IMR-90 (cell line): Measurements from ENCODE around the gene CALML3. TPM values are rescaled to one million over a fixed set of nuclear protein-coding genes. Genes with fewer than 3 reads are reported as not detected.

Experiments used
- ATAC-seq: fragments of 200-7000 bp; cut with Tn5 transposase; 2 replicates; pipeline ENCODE4 v1.9.1; 2020; ENCODE audit warnings: low read depth, mild to moderate bottlenecking, moderate library complexity
- BruUV-seq: library from RNA; stranded (reverse); fragments of 400-500 nt; replicated peaks from 2 replicates; lab custom pipeline; 2021; lab: Mats Ljungman, UMichigan
- CTCF ChIA-PET: fragments of 300-600 bp; formaldehyde crosslinking; extraction: SDS; loops from one replicate; lab custom pipeline; 2021; ENCODE audit warnings: antibody characterized with exemption; lab: Yijun Ruan, JAX
- POLR2A ChIA-PET: fragments of 300-600 bp; sonication (Branson Sonifier 250); formaldehyde crosslinking; loops from one replicate; lab custom pipeline; 2022; ENCODE audit warnings: antibody characterized with exemption; ENCODE audit not compliant: unreplicated experiment; lab: Charles Lee
- DNase-seq: peaks from one replicate; pipeline ENCODE4 v3.0.0; 2013
- H2AFZ ChIP-seq: replicated peaks from 2 replicates; pipeline ENCODE3; 2013; ENCODE audit warnings: low read length, mild to moderate bottlenecking; ENCODE audit not compliant: poor library complexity
- H2AK5ac ChIP-seq: 2 replicates; pipeline ENCODE4 v1.6.1; 2013; ENCODE audit warnings: low read depth, low read length, inconsistent platforms
- H2AK9ac ChIP-seq: replicated peaks from 2 replicates; pipeline ENCODE3; 2013; ENCODE audit warnings: mild to moderate bottlenecking, low read depth, low read length, moderate library complexity; ENCODE audit not compliant: poor library complexity
- H2BK120ac ChIP-seq: 2 replicates; pipeline ENCODE4 v1.6.1; 2013; ENCODE audit warnings: low read depth, low read length, inconsistent platforms
- H2BK15ac ChIP-seq: 3 replicates; pipeline ENCODE4 v1.6.1; 2013; ENCODE audit warnings: low read depth, low read length, inconsistent platforms
- H2BK20ac ChIP-seq: 2 replicates; pipeline ENCODE4 v1.6.1; 2013; ENCODE audit warnings: low read depth, mild to moderate bottlenecking, inconsistent platforms, low read length, moderate library complexity
- H2BK5ac ChIP-seq: 2 replicates; pipeline ENCODE4 v1.6.1; 2013; ENCODE audit warnings: mild to moderate bottlenecking, low read depth, low read length, inconsistent platforms; ENCODE audit not compliant: poor library complexity, severe bottlenecking
- H3K14ac ChIP-seq: replicated peaks from 2 replicates; pipeline ENCODE4 v1.6.1; 2013; ENCODE audit warnings: low read depth, low read length, inconsistent platforms
- H3K18ac ChIP-seq: 2 replicates; pipeline ENCODE4 v1.6.1; 2013; ENCODE audit warnings: low read depth, low read length, control low read depth
- H3K23ac ChIP-seq: 2 replicates; pipeline ENCODE4 v1.6.1; 2013; ENCODE audit warnings: low read depth, low read length, inconsistent platforms
- H3K27ac ChIP-seq: 2 replicates; pipeline ENCODE4 v1.5.1; 2013; ENCODE audit warnings: mild to moderate bottlenecking, control low read depth, low read length; ENCODE audit not compliant: insufficient read depth
- H3K27me3 ChIP-seq: 2 replicates; pipeline ENCODE4 v1.6.1; 2013; ENCODE audit warnings: low read length; ENCODE audit not compliant: control insufficient read depth, insufficient read depth
- H3K36me3 ChIP-seq: 2 replicates; pipeline ENCODE4 v1.6.1; 2013; ENCODE audit warnings: low read length, mixed read lengths; ENCODE audit not compliant: control insufficient read depth, insufficient read depth
- H3K4ac ChIP-seq: 2 replicates; pipeline ENCODE4 v1.6.1; 2013; ENCODE audit warnings: low read depth, low read length, inconsistent platforms
- H3K4me1 ChIP-seq: 2 replicates; pipeline ENCODE4 v1.6.1; 2013; ENCODE audit warnings: low read length, mixed read lengths; ENCODE audit not compliant: control insufficient read depth, insufficient read depth
- H3K4me2 ChIP-seq: 2 replicates; pipeline ENCODE4 v1.6.1; 2013; ENCODE audit warnings: low read depth, mild to moderate bottlenecking, control low read depth, low read length, moderate library complexity
- H3K4me3 ChIP-seq: 2 replicates; pipeline ENCODE4 v1.5.1; 2013; ENCODE audit warnings: low read depth, mild to moderate bottlenecking, control low read depth, low read length, moderate library complexity; ENCODE audit not compliant: insufficient read depth
- H3K56ac ChIP-seq: 2 replicates; pipeline ENCODE4 v1.6.1; 2013; ENCODE audit warnings: low read length, inconsistent platforms; ENCODE audit not compliant: insufficient read depth; ENCODE audit errors: extremely low read depth
- H3K79me1 ChIP-seq, 2 experiments: 2 replicates each; pipeline ENCODE4 v1.6.1; 2013; ENCODE audit warnings: low read length in 2 of 2, inconsistent platforms in 1 of 2, low read depth in 1 of 2
- H3K9ac ChIP-seq: 2 replicates; pipeline ENCODE4 v1.6.1; 2013; ENCODE audit warnings: low read depth, low read length, control low read depth
- H3K9me1 ChIP-seq: 2 replicates; pipeline ENCODE4 v1.6.1; 2013; ENCODE audit warnings: low read length, inconsistent platforms; ENCODE audit not compliant: insufficient read depth
- H3K9me3 ChIP-seq: 2 replicates; pipeline ENCODE4 v1.6.1; 2013; ENCODE audit warnings: low read length; ENCODE audit not compliant: control insufficient read depth, insufficient read depth
- H4K20me1 ChIP-seq: 2 replicates; pipeline ENCODE4 v1.6.1; 2013; ENCODE audit warnings: low read length, inconsistent platforms; ENCODE audit not compliant: insufficient read depth
- H4K5ac ChIP-seq: 2 replicates; pipeline ENCODE4 v1.6.1; 2013; ENCODE audit warnings: mild to moderate bottlenecking, low read depth, low read length, control low read depth
- H4K8ac ChIP-seq, 2 experiments: 2 replicates each; pipeline ENCODE4 v1.6.1; 2013; ENCODE audit warnings: low read depth in 2 of 2, low read length in 2 of 2, control low read depth in 1 of 2, inconsistent platforms in 1 of 2
- H4K91ac ChIP-seq: 2 replicates; pipeline ENCODE4 v1.6.1; 2013; ENCODE audit warnings: low read depth, low read length, inconsistent platforms; ENCODE audit not compliant: insufficient read depth
- BHLHE40 ChIP-seq: fragments of 150-350 bp; IDR thresholded peaks from 2 replicates; pipeline ENCODE4 v1.6.1; 2016; ENCODE audit warnings: mild to moderate bottlenecking, low read depth, low read length
- CEBPB ChIP-seq: IDR thresholded peaks from 2 replicates; pipeline ENCODE4 v1.6.1; 2012; ENCODE audit warnings: low read depth, low read length, improper control_type of control experiment
- CHD1 ChIP-seq: IDR thresholded peaks from 2 replicates; pipeline ENCODE4 v1.6.1; 2012; ENCODE audit warnings: low read depth, low read length, improper control_type of control experiment
- CTCF ChIP-seq: conservative IDR thresholded peaks from 2 replicates; pipeline ENCODE4 v1.5.1; 2012; ENCODE audit warnings: mild to moderate bottlenecking, low read depth, low read length, improper control_type of control experiment
- ELK1 ChIP-seq: fragments of 150-350 bp; IDR thresholded peaks from 2 replicates; pipeline ENCODE4 v1.6.1; 2016; ENCODE audit warnings: low read depth, mild to moderate bottlenecking, low read length, moderate library complexity, borderline replicate concordance
- FOS ChIP-seq: fragments of 150-350 bp; IDR thresholded peaks from 2 replicates; pipeline ENCODE4 v1.6.1; 2016; ENCODE audit warnings: low read depth, low read length
- MAFK ChIP-seq: IDR thresholded peaks from 2 replicates; pipeline ENCODE4 v1.6.1; 2012; ENCODE audit warnings: low read depth, low read length, improper control_type of control experiment
- MAZ ChIP-seq: IDR thresholded peaks from 2 replicates; pipeline ENCODE4 v1.6.1; 2012; ENCODE audit warnings: low read depth, mild to moderate bottlenecking, low read length, improper control_type of control experiment, moderate library complexity, borderline replicate concordance
- MXI1 ChIP-seq: IDR thresholded peaks from 2 replicates; pipeline ENCODE4 v1.6.1; 2012; ENCODE audit warnings: low read depth, mild to moderate bottlenecking, low read length, moderate library complexity, borderline replicate concordance
- NFE2L2 ChIP-seq: fragments of 150-350 bp; IDR thresholded peaks from 2 replicates; pipeline ENCODE4 v1.6.1; 2016; ENCODE audit warnings: low read depth, mild to moderate bottlenecking, low read length
- POLR2A ChIP-seq: IDR thresholded peaks from 2 replicates; pipeline ENCODE4 v1.6.1; 2012; ENCODE audit warnings: mild to moderate bottlenecking, low read depth, low read length
- USF2 ChIP-seq: fragments of 150-350 bp; IDR thresholded peaks from 2 replicates; pipeline ENCODE4 v1.6.1; 2017; ENCODE audit warnings: mild to moderate bottlenecking, antibody characterized with exemption, low read length, low read depth
- whole genome bisulfite sequencing, 2 experiments: methylation state at CpG; one replicate each; pipeline versions ENCODE4 v1.1.5 to v1.1.7; 2013; ENCODE audit warnings: missing lambda C conversion rate in 2 of 2; ENCODE audit not compliant: insufficient read length in 1 of 2; ENCODE audit errors: extremely low coverage in 2 of 2; 5-methylcytosine and 5-hydroxymethylcytosine counted together
- dilution Hi-C: fragments of 300-500 bp; cut with HindIII; formaldehyde crosslinking; loops from one replicate; pipeline ENCODE4 v1.14.3; 2018; ENCODE audit warnings: low sequenced_read_pairs; ENCODE audit not compliant: unreplicated experiment
- in situ Hi-C: fragments of 300-500 bp; cut with MboI; formaldehyde crosslinking; loops from 3 replicates; pipeline ENCODE4 v1.14.3; 2019; ENCODE audit warnings: low sequenced_read_pairs, inconsistent platforms, mixed read lengths
- intact Hi-C: fragments of 100-400 bp; cut with micrococcal nuclease; formaldehyde crosslinking; loops from 2 replicates; pipeline ENCODE4 v1.10.0; 2022
- polyA plus RNA-seq, 3 experiments: library from polyadenylated mRNA; depleted of rRNA; stranded (reverse); fragments of >200 nt; gene quantifications; 2 replicates each; pipeline ENCODE4 v1.2.3, GENCODE V29; 2012; ENCODE audit warnings: low replicate concordance in 1 of 3
- total RNA-seq: library from RNA; depleted of rRNA; stranded (reverse); fragments of >200 nt; gene quantifications from 2 replicates; pipeline ENCODE4 v1.2.3, GENCODE V29; 2012

The CALML3 gene
- total and polyA plus RNA-seq, 2 of the 4 experiments (the other 2 are of a cell fraction): not detected

GRCh38 chr10:5575482-5576153 is 50.9 kb downstream of the CALML3 start (continued):
- TF ChIP-seq MAFK (no peak), CHD1 (no peak)

GRCh38 chr10:5576154-5576748 is 51.5 kb downstream of the CALML3 start:
- peak overlapping the region; percentile 94 for H2BK120ac ChIP-seq
- peak overlapping the region; percentile 50; the same call in 2 of the 3 replicates for H2BK15ac ChIP-seq
- no peaks in the 10 kb centered on the region for H3K27me3 ChIP-seq
- no peaks in the 10 kb centered on the region for H3K79me1 ChIP-seq
- no peak overlapping the region for H3K56ac ChIP-seq
- H3K4ac ChIP-seq: peak overlapping the region; percentile 93
- in situ Hi-C loops: no loop called here
- dilution Hi-C loops: no loop called here
- peak overlapping the region; percentile 55 for H2AK5ac ChIP-seq
- no TSS peak for BruUV-seq
- no peaks in the 10 kb centered on the region for H3K36me3 ChIP-seq
- peaks cover 18% of the 10 kb centered on the region for H3K4me1 ChIP-seq
- H4K5ac ChIP-seq: peak overlapping the region; percentile 43; the same call in 1 of the 2 replicates
- H3K9me3 ChIP-seq: no peaks in the 10 kb centered on the region
- peak overlapping the region; percentile 20 to 54; a peak in 2 of 4 replicates for H4K8ac ChIP-seq
- peaks cover 11% of the 10 kb centered on the region for H3K9me1 ChIP-seq
- DNase-seq (no peak), ATAC-seq (no peak)
- peak overlapping the region; percentile 53 for H2AK9ac ChIP-seq
- H4K20me1 ChIP-seq: no peaks in the 10 kb centered on the region
- 100% methylated on average over 1 of the region's 4 CpGs; no CpG with 5 or more reads in 1 of the 2 experiments for WGBS, 2 experiments
- H2BK5ac ChIP-seq: peak overlapping the region; percentile 75
- H3K14ac ChIP-seq: peak overlapping the region; percentile 32
- H3K23ac ChIP-seq: no peak overlapping the region
- ChIA-PET CTCF (no interaction called here), POLR2A (no interaction called here)
- H3K4me3 ChIP-seq: no peak overlapping the region
- H2BK20ac ChIP-seq: peak overlapping the region; percentile 74
- intact Hi-C loops: no loop called here
- peak overlapping the region; percentile 90 for H2AFZ ChIP-seq
- peak overlapping the region; percentile 84 for H4K91ac ChIP-seq
- peak overlapping the region; percentile 56; the same call in 1 of the 2 replicates for H3K18ac ChIP-seq
- no peak overlapping the region for H3K9ac ChIP-seq
- no peak overlapping the region; the same call in 1 of the 2 replicates for H3K27ac ChIP-seq
- no peak overlapping the region for H3K4me2 ChIP-seq
- TF ChIP-seq MXI1 (no peak), ELK1 (no peak), MAZ (no peak), MAFK (no peak), FOS (no peak), CEBPB (no peak), BHLHE40 (no peak), POLR2A (no peak), USF2 (no peak), CHD1 (no peak), NFE2L2 (no peak), CTCF (no peak)
